ENCODE measurements around the gene SRD5A3. TPM values are rescaled to one million over a fixed set of nuclear protein-coding genes. Genes with fewer than 3 reads are reported as not detected.
"Not testable (repeated sequence)": the region's sequence is repeated elsewhere in the genome, so short reads cannot be mapped to it uniquely, and the experiment has no call there.

Gene SRD5A3
- total RNA-seq, 2 experiments from 2014 or later, result 21.7 to 22.3 TPM

- intact Hi-C loops (cut with micrococcal nuclease), result loop anchor here (1.0 to 5.0 kb wide), 7 partner anchors 11 to 1630 kb away; partner anchors contain the start of genes CEP135, CLOCK, EXOC1 and NOA1
Measured at GRCh38 chr4:55347610-55348228, 1.7 kb downstream of the SRD5A3 start.

GRCh38 chr4:55348466-55348865 lies 2.4 kb downstream of the SRD5A3 start:
- Mint-ChIP-seq H3K27ac (peak overlapping the region; percentile 90), H3K4me3 (peak overlapping the region; percentile 87), H3K4me1 (ENCODE audit: low read depth) (peaks cover 31% of the 10 kb centered on the region), H3K36me3 (ENCODE audit: low read depth) (peaks cover 17% of the 10 kb centered on the region), H3K27me3 (ENCODE audit: low read depth) (no peaks in the 10 kb centered on the region), H3K9me3 (no peaks in the 10 kb centered on the region)
- DNase-seq, result no peak
- CTCF ChIA-PET, result no interaction called here
- intact Hi-C loops (cut with micrococcal nuclease), result loop anchor here (5.0 kb wide), 2 partner anchors 599 to 1629 kb away; partner anchors contain the start of genes CEP135, NOA1 and POLR2B

More at GRCh38 chr4:55347610-55348228, 1.7 kb downstream of the SRD5A3 start:
- H3K4me3 Mint-ChIP-seq, result peak overlapping the region; percentile 87
- H3K36me3 Mint-ChIP-seq (ENCODE audit: low read depth), result peaks cover 9% of the 10 kb centered on the region
- no peaks in the 10 kb centered on the region for H3K9me3 Mint-ChIP-seq
- CTCF ChIA-PET, result interaction anchor here (0.6 to 2.8 kb wide), 4 partner anchors 39 to 443 kb away, joined by 3 to 17 read pairs (median 3); partner anchors contain the start of gene TMEM165
- no peaks in the 10 kb centered on the region for H3K27me3 Mint-ChIP-seq (ENCODE audit: low read depth)
- H3K27ac Mint-ChIP-seq, result peak overlapping the region; percentile 90
- DNase-seq, result no peak
- H3K4me1 Mint-ChIP-seq (ENCODE audit: low read depth), result peaks cover 29% of the 10 kb centered on the region

GRCh38 chr4:55350870-55351269 lies 4.8 kb downstream of the SRD5A3 start:
- H3K9me3 Mint-ChIP-seq; H3K27ac Mint-ChIP-seq; intact Hi-C loops (cut with micrococcal nuclease); H3K27me3 Mint-ChIP-seq (ENCODE audit: low read depth); H3K4me3 Mint-ChIP-seq; DNase-seq: not testable (repeated sequence)
- Mint-ChIP-seq H3K4me1 (ENCODE audit: low read depth) (peaks cover 27% of the 10 kb centered on the region), H3K36me3 (ENCODE audit: low read depth) (peaks cover 26% of the 10 kb centered on the region)
- CTCF ChIA-PET, result interaction anchor here (1.0 kb wide), 1 partner anchor 198 kb away, joined by 3 read pairs; no protein-coding TSS in a partner anchor

- Mint-ChIP-seq H3K27ac (no peak overlapping the region), H3K27me3 (ENCODE audit: low read depth) (no peaks in the 10 kb centered on the region), H3K4me3 (no peak overlapping the region), H3K9me3 (no peaks in the 10 kb centered on the region), H3K4me1 (ENCODE audit: low read depth) (peaks cover 26% of the 10 kb centered on the region), H3K36me3 (ENCODE audit: low read depth) (peaks cover 26% of the 10 kb centered on the region)
- DNase-seq, result no peak
- intact Hi-C loops (cut with micrococcal nuclease), result no loop called here
- CTCF ChIA-PET, result no interaction called here
Measured at GRCh38 chr4:55351824-55352223, 5.8 kb downstream of the SRD5A3 start.

GRCh38 chr4:55352726-55353125 lies 6.7 kb downstream of the SRD5A3 start:
- intact Hi-C loops (cut with micrococcal nuclease), result no loop called here
- H3K9me3 Mint-ChIP-seq, result no peaks in the 10 kb centered on the region
- no peak overlapping the region for H3K4me3 Mint-ChIP-seq
- H3K4me1 Mint-ChIP-seq (ENCODE audit: low read depth), result peaks cover 20% of the 10 kb centered on the region
- no peak overlapping the region for H3K27ac Mint-ChIP-seq
- peaks cover 26% of the 10 kb centered on the region for H3K36me3 Mint-ChIP-seq (ENCODE audit: low read depth)
- DNase-seq, result no peak
- H3K27me3 Mint-ChIP-seq (ENCODE audit: low read depth), result no peaks in the 10 kb centered on the region
- CTCF ChIA-PET, result interaction anchor here (1.0 kb wide), 1 partner anchor 15 kb away, joined by 3 read pairs; no protein-coding TSS in a partner anchor

- CTCF ChIA-PET, result interaction anchor here (1.0 kb wide), 1 partner anchor 15 kb away, joined by 3 read pairs; no protein-coding TSS in a partner anchor
- intact Hi-C loops (cut with micrococcal nuclease); H3K27ac Mint-ChIP-seq; H3K4me3 Mint-ChIP-seq; H3K27me3 Mint-ChIP-seq (ENCODE audit: low read depth); DNase-seq; H3K9me3 Mint-ChIP-seq: not testable (repeated sequence)
- Mint-ChIP-seq H3K4me1 (ENCODE audit: low read depth) (peaks cover 20% of the 10 kb centered on the region), H3K36me3 (ENCODE audit: low read depth) (peaks cover 26% of the 10 kb centered on the region)
Measured at GRCh38 chr4:55353228-55353747, 7.2 kb downstream of the SRD5A3 start.

GRCh38 chr4:55354648-55355047 lies 8.6 kb downstream of the SRD5A3 start:
- no peak for DNase-seq
- H3K27me3 Mint-ChIP-seq (ENCODE audit: low read depth), result no peaks in the 10 kb centered on the region
- CTCF ChIA-PET, result interaction anchor here (0.8 kb wide), 1 partner anchor 9 kb away, joined by 3 read pairs; no protein-coding TSS in a partner anchor
- peaks cover 26% of the 10 kb centered on the region for H3K36me3 Mint-ChIP-seq (ENCODE audit: low read depth)
- intact Hi-C loops (cut with micrococcal nuclease), result no loop called here
- H3K4me1 Mint-ChIP-seq (ENCODE audit: low read depth), result peaks cover 31% of the 10 kb centered on the region
- H3K27ac Mint-ChIP-seq, result no peak overlapping the region
- no peak overlapping the region for H3K4me3 Mint-ChIP-seq
- H3K9me3 Mint-ChIP-seq, result no peaks in the 10 kb centered on the region

GRCh38 chr4:55355555-55355954 lies 9.5 kb downstream of the SRD5A3 start:
- Mint-ChIP-seq H3K4me3 (no peak overlapping the region), H3K27me3 (ENCODE audit: low read depth) (no peaks in the 10 kb centered on the region), H3K4me1 (ENCODE audit: low read depth) (peaks cover 31% of the 10 kb centered on the region), H3K9me3 (no peaks in the 10 kb centered on the region), H3K27ac (no peak overlapping the region), H3K36me3 (ENCODE audit: low read depth) (peaks cover 26% of the 10 kb centered on the region)
- DNase-seq, result no peak
- intact Hi-C loops (cut with micrococcal nuclease), result no loop called here
- CTCF ChIA-PET, result interaction anchor here (0.6 to 1.0 kb wide), 3 partner anchors 10 to 509 kb away, joined by 3 to 4 read pairs (median 3); no protein-coding TSS in a partner anchor

- no peak for DNase-seq
- CTCF ChIA-PET, result interaction anchor here (1.0 kb wide), 1 partner anchor 11 kb away, joined by 4 read pairs; the partner anchor contains the start of gene SRD5A3
- Mint-ChIP-seq H3K9me3 (no peaks in the 10 kb centered on the region), H3K27me3 (ENCODE audit: low read depth) (no peaks in the 10 kb centered on the region), H3K27ac (no peak overlapping the region), H3K36me3 (ENCODE audit: low read depth) (peaks cover 23% of the 10 kb centered on the region), H3K4me3 (no peak overlapping the region), H3K4me1 (ENCODE audit: low read depth) (peaks cover 30% of the 10 kb centered on the region)
- intact Hi-C loops (cut with micrococcal nuclease), result no loop called here
Measured at GRCh38 chr4:55356991-55357461, 11.0 kb downstream of the SRD5A3 start.

GRCh38 chr4:55358246-55358645 lies 12.2 kb downstream of the SRD5A3 start:
- Mint-ChIP-seq H3K27ac (no peak overlapping the region), H3K4me3 (no peak overlapping the region), H3K9me3 (no peaks in the 10 kb centered on the region), H3K4me1 (ENCODE audit: low read depth) (peaks cover 22% of the 10 kb centered on the region), H3K27me3 (ENCODE audit: low read depth) (no peaks in the 10 kb centered on the region), H3K36me3 (ENCODE audit: low read depth) (peaks cover 14% of the 10 kb centered on the region)
- CTCF ChIA-PET, result no interaction called here
- no peak for DNase-seq
- intact Hi-C loops (cut with micrococcal nuclease), result loop anchor here (1.0 kb wide), 1 partner anchor 11 kb away; no protein-coding TSS in a partner anchor

GRCh38 chr4:55358668-55359067 lies 12.6 kb downstream of the SRD5A3 start:
- H3K4me1 Mint-ChIP-seq (ENCODE audit: low read depth), result peaks cover 22% of the 10 kb centered on the region
- H3K36me3 Mint-ChIP-seq (ENCODE audit: low read depth), result peaks cover 10% of the 10 kb centered on the region
- no peaks in the 10 kb centered on the region for H3K9me3 Mint-ChIP-seq
- H3K27me3 Mint-ChIP-seq (ENCODE audit: low read depth), result no peaks in the 10 kb centered on the region
- H3K27ac Mint-ChIP-seq, result peak overlapping the region; percentile 41
- CTCF ChIA-PET, result no interaction called here
- no peak for DNase-seq
- no peak overlapping the region for H3K4me3 Mint-ChIP-seq
- intact Hi-C loops (cut with micrococcal nuclease), result loop anchor here (1.0 kb wide), 1 partner anchor 11 kb away; no protein-coding TSS in a partner anchor

GRCh38 chr4:55359397-55359916 lies 13.4 kb downstream of the SRD5A3 start:
- Mint-ChIP-seq H3K36me3 (ENCODE audit: low read depth) (peaks cover 11% of the 10 kb centered on the region), H3K4me3 (no peak overlapping the region), H3K27me3 (ENCODE audit: low read depth) (no peaks in the 10 kb centered on the region), H3K27ac (no peak overlapping the region), H3K4me1 (ENCODE audit: low read depth) (peaks cover 22% of the 10 kb centered on the region), H3K9me3 (no peaks in the 10 kb centered on the region)
- CTCF ChIA-PET, result no interaction called here
- intact Hi-C loops (cut with micrococcal nuclease), result no loop called here
- no peak for DNase-seq

Measured in activated naive CD4-positive, alpha-beta T cell treated with anti-CD3 and anti-CD28 coated beads for 36 hours (primary cell).